IPS-18a (cell line): ENCODE data around the gene MAPRE2.
"Not testable (repeated sequence)": the region's sequence is repeated elsewhere in the genome, so short reads cannot be mapped to it uniquely, and the experiment has no call there.

Experiments used
- H3K27ac ChIP-seq: one replicate; pipeline ENCODE4 v1.5.1; 2013; ENCODE audit warnings: low read length
- H3K27me3 ChIP-seq: one replicate; pipeline ENCODE4 v1.6.1; 2013; ENCODE audit warnings: mild to moderate bottlenecking, low read length; ENCODE audit not compliant: control insufficient read depth, insufficient read depth
- H3K36me3 ChIP-seq: one replicate; pipeline ENCODE4 v1.6.1; 2013; ENCODE audit warnings: low read depth, low read length; ENCODE audit not compliant: control insufficient read depth
- H3K4me1 ChIP-seq: one replicate; pipeline ENCODE4 v1.6.1; 2013; ENCODE audit warnings: low read depth, low read length; ENCODE audit not compliant: control insufficient read depth
- H3K4me3 ChIP-seq: one replicate; pipeline ENCODE4 v1.5.1; 2013; ENCODE audit warnings: low read length
- H3K9ac ChIP-seq: one replicate; pipeline ENCODE4 v1.6.1; 2013; ENCODE audit warnings: mild to moderate bottlenecking, low read length, moderate library complexity
- H3K9me3 ChIP-seq: one replicate; pipeline ENCODE4 v1.6.1; 2013; ENCODE audit warnings: low read depth, low read length; ENCODE audit not compliant: control insufficient read depth

MAPRE2 gene

GRCh38 chr18:35143622-35144596 lies 102.7 kb downstream of the MAPRE2 start:
- no peaks in the 10 kb centered on the region for H3K4me1 ChIP-seq
- H3K27ac ChIP-seq, result no peak overlapping the region
- no peaks in the 10 kb centered on the region for H3K36me3 ChIP-seq

DNA sequence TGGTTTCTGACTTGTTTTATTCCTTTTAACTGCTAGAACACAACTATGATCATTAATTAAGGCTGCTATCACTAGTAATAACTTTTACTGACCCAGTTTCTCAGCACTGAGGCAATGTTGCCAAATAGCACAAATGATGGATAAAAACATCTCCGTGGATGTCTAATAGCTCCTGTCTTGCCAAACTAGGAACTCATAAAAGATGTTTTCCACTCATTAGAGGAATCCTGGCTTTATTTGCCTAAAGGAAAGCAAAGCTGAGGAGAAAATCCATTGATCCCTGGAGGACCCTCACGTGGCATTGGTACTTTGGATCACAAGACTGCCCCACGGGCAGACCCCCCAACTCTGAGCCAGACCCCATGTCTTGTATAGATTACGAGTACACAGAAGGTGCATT lies 103.5 kb downstream of the MAPRE2 start:
- Histone ChIP-seq H3K36me3 (no peaks in the 10 kb centered on the region), H3K4me1 (no peaks in the 10 kb centered on the region), H3K27ac (no peak overlapping the region), H3K4me3 (no peak overlapping the region), H3K27me3 (no peaks in the 10 kb centered on the region), H3K9ac (no peak overlapping the region), H3K9me3 (no peaks in the 10 kb centered on the region)

More at GRCh38 chr18:35143622-35144596, 102.7 kb downstream of the MAPRE2 start:
- H3K9ac ChIP-seq, result no peak overlapping the region
- no peaks in the 10 kb centered on the region for H3K27me3 ChIP-seq
- no peaks in the 10 kb centered on the region for H3K9me3 ChIP-seq
- no peak overlapping the region for H3K4me3 ChIP-seq

- not testable (repeated sequence) for H3K4me3 ChIP-seq, H3K9ac ChIP-seq, H3K4me1 ChIP-seq, H3K27me3 ChIP-seq, H3K36me3 ChIP-seq, H3K27ac ChIP-seq, H3K9me3 ChIP-seq
Measured at GRCh38 chr18:35150195-35150594, 109.0 kb downstream of the MAPRE2 start.

DNA sequence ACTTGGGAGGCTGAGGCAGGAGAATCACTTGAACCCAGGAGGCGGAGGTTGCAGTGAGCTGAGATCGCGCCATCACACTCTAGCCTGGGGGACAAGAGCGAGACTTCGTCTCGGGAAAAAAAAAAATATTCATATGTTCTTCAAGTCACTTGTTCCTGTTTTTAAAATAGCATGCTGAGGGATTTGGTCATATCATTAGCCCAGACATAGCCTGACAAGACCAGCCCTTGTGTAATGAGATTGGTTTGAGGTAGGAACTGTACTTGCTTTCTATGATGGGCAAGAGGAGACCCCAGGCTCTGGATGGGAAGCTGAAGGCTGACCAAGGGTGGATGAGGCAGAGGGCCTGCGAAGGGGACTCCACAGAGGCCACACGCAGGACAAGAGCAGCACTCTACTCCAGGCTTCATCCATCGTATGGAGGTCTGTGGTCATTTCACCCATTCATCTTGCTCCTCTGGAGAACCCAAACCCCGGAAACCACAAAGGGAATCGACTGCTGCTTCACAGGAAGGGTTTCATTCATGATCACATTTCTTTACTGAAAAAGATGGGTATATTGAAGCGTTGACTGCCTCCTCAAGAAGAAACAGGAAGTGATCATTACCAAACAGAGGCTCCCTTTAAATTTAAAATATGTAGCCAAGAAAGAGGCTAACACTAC lies 112.5 kb downstream of the MAPRE2 start:
- H3K27me3 ChIP-seq, result no peaks in the 10 kb centered on the region
- H3K9ac ChIP-seq, result no peak overlapping the region
- no peaks in the 10 kb centered on the region for H3K36me3 ChIP-seq
- no peak overlapping the region for H3K4me3 ChIP-seq
- no peak overlapping the region for H3K27ac ChIP-seq
- H3K9me3 ChIP-seq, result no peaks in the 10 kb centered on the region
- H3K4me1 ChIP-seq, result peaks cover 7% of the 10 kb centered on the region

DNA sequence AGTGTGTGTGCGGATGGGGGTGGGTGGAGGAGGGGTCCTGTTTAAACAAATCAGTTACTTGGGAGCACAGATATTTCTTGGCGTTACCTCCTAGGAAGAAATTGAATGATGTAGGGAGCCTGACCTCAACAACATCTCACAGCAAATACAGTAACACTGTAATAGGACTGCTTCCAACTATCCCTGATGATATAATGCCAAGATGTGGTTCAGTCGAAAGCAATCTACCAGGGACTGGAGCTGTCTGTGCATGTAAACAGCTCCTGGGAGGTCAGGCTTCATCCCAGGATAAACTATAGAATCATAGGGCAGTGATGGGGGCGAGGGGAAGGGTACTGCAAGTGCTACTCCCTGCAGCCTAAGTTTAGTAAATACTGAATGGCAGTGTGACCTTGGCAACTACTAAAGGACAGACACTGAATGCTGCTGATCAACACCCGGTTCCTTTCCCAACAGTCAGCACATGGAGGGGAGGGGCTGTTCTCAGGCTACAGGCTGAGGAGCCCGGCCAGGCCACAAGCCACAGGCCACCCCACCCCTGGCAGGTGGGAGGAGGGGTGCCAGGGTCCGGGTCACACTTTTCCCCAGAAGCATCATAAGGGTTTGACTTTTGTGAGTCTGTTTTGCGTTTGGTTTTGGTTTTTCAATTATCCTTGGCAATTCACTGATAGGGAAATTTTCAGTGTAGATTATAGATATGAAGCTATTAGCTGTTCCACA lies 114.3 kb downstream of the MAPRE2 start:
- H3K4me3 ChIP-seq, result no peak overlapping the region
- no peaks in the 10 kb centered on the region for H3K36me3 ChIP-seq
- no peaks in the 10 kb centered on the region for H3K27me3 ChIP-seq
- peaks cover 7% of the 10 kb centered on the region for H3K4me1 ChIP-seq
- H3K9me3 ChIP-seq, result no peaks in the 10 kb centered on the region
- no peak overlapping the region for H3K27ac ChIP-seq
- no peak overlapping the region for H3K9ac ChIP-seq

DNA sequence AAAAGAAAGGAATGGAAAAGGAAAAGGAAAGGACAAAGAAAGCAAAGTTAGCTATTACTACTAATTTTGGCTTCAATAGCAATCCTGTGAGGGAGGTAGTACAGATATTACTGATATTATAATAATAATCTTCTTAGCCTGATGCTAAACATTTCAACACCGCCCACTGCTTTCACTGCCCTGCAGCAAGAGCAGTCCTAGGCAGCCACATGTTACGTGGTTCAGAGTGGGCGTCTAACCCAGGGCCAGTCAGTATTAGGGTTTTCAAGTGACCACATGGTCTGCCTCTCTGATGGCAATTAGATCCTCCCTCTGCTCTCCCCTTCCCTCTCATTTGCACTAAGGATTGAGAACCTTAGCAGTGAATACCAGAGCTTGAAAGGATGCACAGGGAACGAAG lies 116.0 kb downstream of the MAPRE2 start:
- no peak overlapping the region for H3K9ac ChIP-seq

GRCh38 chr18:35158728-35159450 lies 117.7 kb downstream of the MAPRE2 start:
- Histone ChIP-seq H3K9me3 (no peaks in the 10 kb centered on the region), H3K4me1 (peaks cover 7% of the 10 kb centered on the region), H3K9ac (no peak overlapping the region), H3K27ac (no peak overlapping the region), H3K27me3 (no peaks in the 10 kb centered on the region), H3K36me3 (no peaks in the 10 kb centered on the region), H3K4me3 (no peak overlapping the region)

More for the DNA sequence above, 116.0 kb downstream of the MAPRE2 start:
- H3K27me3 ChIP-seq, result no peaks in the 10 kb centered on the region
- H3K27ac ChIP-seq, result no peak overlapping the region
- H3K4me1 ChIP-seq, result peaks cover 7% of the 10 kb centered on the region
- H3K4me3 ChIP-seq, result no peak overlapping the region
- no peaks in the 10 kb centered on the region for H3K36me3 ChIP-seq
- H3K9me3 ChIP-seq, result no peaks in the 10 kb centered on the region

- no peak overlapping the region for H3K4me3 ChIP-seq
- H3K27ac ChIP-seq, result no peak overlapping the region
Measured at GRCh38 chr18:35159782-35160181, 118.6 kb downstream of the MAPRE2 start.

GRCh38 chr18:35161485-35161884 lies 120.3 kb downstream of the MAPRE2 start:
- no peaks in the 10 kb centered on the region for H3K27me3 ChIP-seq
- H3K36me3 ChIP-seq, result no peaks in the 10 kb centered on the region
- no peaks in the 10 kb centered on the region for H3K9me3 ChIP-seq
- no peaks in the 10 kb centered on the region for H3K4me1 ChIP-seq
- no peak overlapping the region for H3K27ac ChIP-seq
- H3K4me3 ChIP-seq, result no peak overlapping the region
- H3K9ac ChIP-seq, result no peak overlapping the region

More at GRCh38 chr18:35159782-35160181, 118.6 kb downstream of the MAPRE2 start:
- no peaks in the 10 kb centered on the region for H3K36me3 ChIP-seq
- peaks cover 7% of the 10 kb centered on the region for H3K4me1 ChIP-seq
- no peaks in the 10 kb centered on the region for H3K9me3 ChIP-seq
- H3K9ac ChIP-seq, result no peak overlapping the region
- no peaks in the 10 kb centered on the region for H3K27me3 ChIP-seq

GRCh38 chr18:35161934-35162333 lies 120.7 kb downstream of the MAPRE2 start:
- Histone ChIP-seq H3K4me1 (no peaks in the 10 kb centered on the region), H3K27me3 (no peaks in the 10 kb centered on the region), H3K27ac (no peak overlapping the region), H3K9me3 (no peaks in the 10 kb centered on the region), H3K4me3 (no peak overlapping the region), H3K36me3 (no peaks in the 10 kb centered on the region), H3K9ac (no peak overlapping the region)

DNA sequence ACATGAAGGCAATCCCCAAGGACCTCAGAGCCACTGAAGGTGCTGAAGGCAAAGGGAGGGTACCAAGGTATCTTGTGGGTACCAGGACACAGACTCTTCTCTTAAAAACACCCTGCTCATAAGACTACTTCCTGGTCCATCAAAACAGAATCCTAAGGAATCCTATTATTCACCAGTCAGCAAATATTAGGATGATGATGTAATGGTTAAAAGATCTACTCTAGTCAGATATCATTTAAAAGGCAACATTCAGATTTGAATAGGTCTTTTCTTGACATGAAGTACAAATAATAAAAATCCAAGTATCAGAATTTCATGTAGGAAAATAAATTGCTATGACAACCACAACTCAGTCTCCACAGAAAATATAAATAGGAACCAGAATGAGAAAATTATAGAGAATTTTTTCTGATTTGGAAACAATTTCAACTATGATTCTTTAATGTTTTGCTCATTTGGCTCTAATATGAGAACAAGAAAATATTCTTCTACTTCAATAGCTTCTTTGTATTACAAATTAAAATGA lies 121.9 kb downstream of the MAPRE2 start:
- H3K9ac ChIP-seq, result no peak overlapping the region
- no peaks in the 10 kb centered on the region for H3K27me3 ChIP-seq
- H3K4me3 ChIP-seq, result no peak overlapping the region
- no peaks in the 10 kb centered on the region for H3K36me3 ChIP-seq
- H3K27ac ChIP-seq, result no peak overlapping the region
- H3K9me3 ChIP-seq, result no peaks in the 10 kb centered on the region
- H3K4me1 ChIP-seq, result no peaks in the 10 kb centered on the region
